Testis (tissue), 2 donors: ENCODE results near the gene AGER.

Source experiments
- POLR2A ChIP-seq: fragments of 450-650 bp; IDR thresholded peaks from one replicate; pipeline ENCODE4 v1.6.1; 2017; ENCODE audit warnings: antibody characterized with exemption, mild to moderate bottlenecking, moderate library complexity
- TF ChIP-seq, protein P1 (sequence below), 3 experiments: fragments of 450-650 bp in 2 of 3; fragments of 200-600 bp in 1 of 3; sonication (generic) in 1 of 3; IDR thresholded peaks; one replicate each; pipeline ENCODE4 v1.5.1; 2016 to 2019; ENCODE audit warnings: antibody characterized with exemption in 3 of 3, mild to moderate bottlenecking in 2 of 3, moderate library complexity in 1 of 3

DNA sequence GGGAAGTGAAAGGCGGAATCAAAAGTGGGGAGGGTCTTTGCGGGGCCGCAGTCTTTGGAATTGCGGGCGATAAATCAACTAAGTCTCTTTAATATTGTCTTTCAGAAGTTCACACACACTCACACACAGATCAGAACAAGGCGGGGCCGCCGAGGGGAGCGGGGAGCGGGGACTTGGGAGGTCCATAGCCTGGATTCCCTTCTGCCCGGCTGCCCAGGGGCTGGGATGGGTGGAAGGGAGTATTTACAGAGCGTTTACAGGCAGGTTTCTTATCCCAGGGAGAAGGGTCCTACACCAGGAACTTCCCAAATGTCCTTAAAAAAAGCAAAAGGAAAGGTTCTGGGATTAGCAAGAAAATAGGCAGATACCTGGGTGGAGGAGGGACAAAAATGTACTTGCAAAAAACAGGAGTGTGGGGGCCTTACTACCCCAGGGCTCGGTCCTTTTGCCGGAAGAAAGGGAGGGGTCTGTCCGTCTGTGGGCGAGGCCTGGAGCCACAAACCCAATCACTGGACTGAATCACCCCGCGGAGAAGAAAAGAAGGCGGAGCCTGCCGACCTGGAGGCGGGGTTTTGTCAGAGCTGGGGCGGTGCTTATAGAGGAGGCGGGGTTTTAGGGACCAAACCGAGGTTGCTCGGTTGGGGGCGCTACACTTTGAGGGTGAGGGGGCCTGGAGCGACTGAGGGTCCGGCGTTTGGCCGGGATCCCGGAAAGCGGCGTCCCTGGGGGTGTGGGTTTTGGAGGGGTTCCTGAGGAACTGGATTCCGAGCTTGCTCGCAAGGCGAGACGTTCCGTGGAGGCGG, 35.6 kb downstream of the AGER start:
- no peak for TF ChIP-seq POLR2A
- TF ChIP-seq, protein P1, sequence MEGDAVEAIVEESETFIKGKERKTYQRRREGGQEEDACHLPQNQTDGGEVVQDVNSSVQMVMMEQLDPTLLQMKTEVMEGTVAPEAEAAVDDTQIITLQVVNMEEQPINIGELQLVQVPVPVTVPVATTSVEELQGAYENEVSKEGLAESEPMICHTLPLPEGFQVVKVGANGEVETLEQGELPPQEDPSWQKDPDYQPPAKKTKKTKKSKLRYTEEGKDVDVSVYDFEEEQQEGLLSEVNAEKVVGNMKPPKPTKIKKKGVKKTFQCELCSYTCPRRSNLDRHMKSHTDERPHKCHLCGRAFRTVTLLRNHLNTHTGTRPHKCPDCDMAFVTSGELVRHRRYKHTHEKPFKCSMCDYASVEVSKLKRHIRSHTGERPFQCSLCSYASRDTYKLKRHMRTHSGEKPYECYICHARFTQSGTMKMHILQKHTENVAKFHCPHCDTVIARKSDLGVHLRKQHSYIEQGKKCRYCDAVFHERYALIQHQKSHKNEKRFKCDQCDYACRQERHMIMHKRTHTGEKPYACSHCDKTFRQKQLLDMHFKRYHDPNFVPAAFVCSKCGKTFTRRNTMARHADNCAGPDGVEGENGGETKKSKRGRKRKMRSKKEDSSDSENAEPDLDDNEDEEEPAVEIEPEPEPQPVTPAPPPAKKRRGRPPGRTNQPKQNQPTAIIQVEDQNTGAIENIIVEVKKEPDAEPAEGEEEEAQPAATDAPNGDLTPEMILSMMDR (IDR thresholded peaks at IDR 0.05), result no peak
